Panc1 (cell line): ENCODE results near the gene CDH12.

ENCODE experiments used
- TCF7L2 ChIP-seq: IDR thresholded peaks from 2 replicates; pipeline ENCODE4 v1.6.1; 2011; ENCODE audit warnings: mild to moderate bottlenecking, low read depth, low read length, inconsistent platforms
- TF ChIP-seq, protein P1 (sequence below): fragments of 450-650 bp; IDR thresholded peaks from 2 replicates; pipeline ENCODE4 v1.5.1; 2017; ENCODE audit warnings: mild to moderate bottlenecking
- TF ChIP-seq, protein P2 (sequence below), 2 experiments: IDR thresholded peaks; 2 replicates each; pipeline ENCODE4 v1.6.1; 2011 to 2012; ENCODE audit warnings: low read depth in 2 of 2, control low read depth in 1 of 2, low read length in 1 of 2, mild to moderate bottlenecking in 1 of 2, moderate library complexity in 1 of 2; ENCODE audit not compliant: insufficient read depth in 1 of 2

DNA sequence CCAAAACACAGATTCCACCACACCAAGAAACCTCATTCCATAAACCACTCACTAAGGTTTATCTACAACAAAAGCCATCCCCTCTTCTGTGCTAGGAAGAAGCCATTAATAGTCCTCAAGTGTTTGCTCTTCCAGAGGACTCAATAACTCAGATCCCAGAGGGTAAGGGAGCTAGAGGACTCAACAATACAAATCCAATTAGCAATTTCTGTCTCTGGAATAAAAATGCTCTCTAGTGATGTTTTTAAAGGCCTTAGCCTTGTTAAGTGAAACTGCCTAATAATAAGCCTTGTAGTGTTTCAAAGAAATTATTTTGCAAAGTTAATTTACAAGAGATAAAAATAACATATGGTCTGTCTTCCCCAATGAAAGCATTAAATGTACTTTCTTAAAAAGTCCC is 942.4 kb downstream of the CDH12 start:
- TF ChIP-seq, protein P1, sequence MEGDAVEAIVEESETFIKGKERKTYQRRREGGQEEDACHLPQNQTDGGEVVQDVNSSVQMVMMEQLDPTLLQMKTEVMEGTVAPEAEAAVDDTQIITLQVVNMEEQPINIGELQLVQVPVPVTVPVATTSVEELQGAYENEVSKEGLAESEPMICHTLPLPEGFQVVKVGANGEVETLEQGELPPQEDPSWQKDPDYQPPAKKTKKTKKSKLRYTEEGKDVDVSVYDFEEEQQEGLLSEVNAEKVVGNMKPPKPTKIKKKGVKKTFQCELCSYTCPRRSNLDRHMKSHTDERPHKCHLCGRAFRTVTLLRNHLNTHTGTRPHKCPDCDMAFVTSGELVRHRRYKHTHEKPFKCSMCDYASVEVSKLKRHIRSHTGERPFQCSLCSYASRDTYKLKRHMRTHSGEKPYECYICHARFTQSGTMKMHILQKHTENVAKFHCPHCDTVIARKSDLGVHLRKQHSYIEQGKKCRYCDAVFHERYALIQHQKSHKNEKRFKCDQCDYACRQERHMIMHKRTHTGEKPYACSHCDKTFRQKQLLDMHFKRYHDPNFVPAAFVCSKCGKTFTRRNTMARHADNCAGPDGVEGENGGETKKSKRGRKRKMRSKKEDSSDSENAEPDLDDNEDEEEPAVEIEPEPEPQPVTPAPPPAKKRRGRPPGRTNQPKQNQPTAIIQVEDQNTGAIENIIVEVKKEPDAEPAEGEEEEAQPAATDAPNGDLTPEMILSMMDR, result no peak
- TF ChIP-seq, protein P2, sequence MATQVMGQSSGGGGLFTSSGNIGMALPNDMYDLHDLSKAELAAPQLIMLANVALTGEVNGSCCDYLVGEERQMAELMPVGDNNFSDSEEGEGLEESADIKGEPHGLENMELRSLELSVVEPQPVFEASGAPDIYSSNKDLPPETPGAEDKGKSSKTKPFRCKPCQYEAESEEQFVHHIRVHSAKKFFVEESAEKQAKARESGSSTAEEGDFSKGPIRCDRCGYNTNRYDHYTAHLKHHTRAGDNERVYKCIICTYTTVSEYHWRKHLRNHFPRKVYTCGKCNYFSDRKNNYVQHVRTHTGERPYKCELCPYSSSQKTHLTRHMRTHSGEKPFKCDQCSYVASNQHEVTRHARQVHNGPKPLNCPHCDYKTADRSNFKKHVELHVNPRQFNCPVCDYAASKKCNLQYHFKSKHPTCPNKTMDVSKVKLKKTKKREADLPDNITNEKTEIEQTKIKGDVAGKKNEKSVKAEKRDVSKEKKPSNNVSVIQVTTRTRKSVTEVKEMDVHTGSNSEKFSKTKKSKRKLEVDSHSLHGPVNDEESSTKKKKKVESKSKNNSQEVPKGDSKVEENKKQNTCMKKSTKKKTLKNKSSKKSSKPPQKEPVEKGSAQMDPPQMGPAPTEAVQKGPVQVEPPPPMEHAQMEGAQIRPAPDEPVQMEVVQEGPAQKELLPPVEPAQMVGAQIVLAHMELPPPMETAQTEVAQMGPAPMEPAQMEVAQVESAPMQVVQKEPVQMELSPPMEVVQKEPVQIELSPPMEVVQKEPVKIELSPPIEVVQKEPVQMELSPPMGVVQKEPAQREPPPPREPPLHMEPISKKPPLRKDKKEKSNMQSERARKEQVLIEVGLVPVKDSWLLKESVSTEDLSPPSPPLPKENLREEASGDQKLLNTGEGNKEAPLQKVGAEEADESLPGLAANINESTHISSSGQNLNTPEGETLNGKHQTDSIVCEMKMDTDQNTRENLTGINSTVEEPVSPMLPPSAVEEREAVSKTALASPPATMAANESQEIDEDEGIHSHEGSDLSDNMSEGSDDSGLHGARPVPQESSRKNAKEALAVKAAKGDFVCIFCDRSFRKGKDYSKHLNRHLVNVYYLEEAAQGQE (IDR thresholded peaks at IDR 0.05; ENCODE audit: insufficient read depth in 1 of 2, low read depth in 2 of 2, low read length in 1 of 2), result no peak
- TF ChIP-seq TCF7L2, result no peak
